Measurements from ENCODE around the gene IFT43. TPM values are rescaled to one million over a fixed set of nuclear protein-coding genes. Genes with fewer than 3 reads are reported as not detected.

IFT43 gene
- total and polyA plus RNA-seq, 2 donors from 2014 or later = 41.6 to 86.3 TPM

DNA sequence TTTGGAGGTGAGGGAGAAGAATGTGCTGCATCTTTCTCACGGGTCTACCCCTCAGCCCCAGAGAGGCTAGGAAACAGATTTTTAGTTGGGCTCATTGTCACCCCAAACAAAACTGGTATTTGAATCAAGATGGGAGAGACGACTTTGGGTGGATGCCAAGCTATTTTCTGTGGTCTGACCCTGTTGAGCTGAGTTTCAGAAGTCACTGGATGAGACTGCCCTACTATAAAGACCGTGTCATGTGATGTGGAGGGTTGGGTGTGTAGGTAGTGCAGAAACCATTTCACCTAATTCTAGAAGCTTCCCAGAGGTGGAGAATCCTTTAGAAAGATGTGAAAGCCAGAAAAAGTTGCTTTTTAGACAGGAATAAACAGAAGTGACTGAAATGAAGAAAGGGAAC, 60.2 kb downstream of the IFT43 start:
- H3K4me3 ChIP-seq (ENCODE audit: low read length in 3 of 3) = no peak overlapping the region
- TF ChIP-seq CTCF (IDR thresholded peaks at IDR 0.05; ENCODE audit: borderline replicate concordance, extremely low read depth, insufficient read depth) = no peak
- no peak for DNase-seq
- H3K9me3 ChIP-seq (ENCODE audit: control insufficient read depth in 2 of 3, insufficient read depth in 1 of 3, low read length in 3 of 3) = no peaks in the 10 kb centered on the region
- intact Hi-C loops (cut with DNase I) = no loop called here
- peaks cover 0 to 2% (median 0%) of the 10 kb centered on the region in 3 donors for H3K4me1 ChIP-seq (ENCODE audit: control insufficient read depth in 2 of 3, insufficient read depth in 2 of 3, low read depth in 1 of 3, low read length in 3 of 3)
- H3K36me3 ChIP-seq (ENCODE audit: control insufficient read depth in 2 of 3, insufficient read depth in 3 of 3, low read length in 3 of 3) = peaks cover 0 to 3% (median 0%) of the 10 kb centered on the region in 3 donors
- no peaks in the 10 kb centered on the region for H3K27me3 ChIP-seq (ENCODE audit: control insufficient read depth, insufficient read depth, low read length)
- FAIRE-seq = no peak
- no peak overlapping the region for H3K9ac ChIP-seq (ENCODE audit: low read length in 3 of 3)
- no peak overlapping the region for H3K27ac ChIP-seq (ENCODE audit: low read depth in 2 of 2, low read length in 2 of 2)

GRCh38 chr14:76050250-76050649, 64.7 kb downstream of the IFT43 start:
- no peak for TF ChIP-seq CTCF (IDR thresholded peaks at IDR 0.05; ENCODE audit: borderline replicate concordance, extremely low read depth, insufficient read depth)
- FAIRE-seq = no peak
- Histone ChIP-seq H3K36me3 (ENCODE audit: control insufficient read depth in 2 of 3, insufficient read depth in 3 of 3, low read length in 3 of 3) (no peaks in the 10 kb centered on the region), H3K9ac (ENCODE audit: low read length in 3 of 3) (no peak overlapping the region), H3K4me1 (ENCODE audit: control insufficient read depth in 2 of 3, insufficient read depth in 2 of 3, low read depth in 1 of 3, low read length in 3 of 3) (peaks cover 0 to 2% (median 0%) of the 10 kb centered on the region in 3 donors), H3K27ac (ENCODE audit: low read depth in 2 of 2, low read length in 2 of 2) (no peak overlapping the region), H3K27me3 (ENCODE audit: control insufficient read depth, insufficient read depth, low read length) (no peaks in the 10 kb centered on the region), H3K9me3 (ENCODE audit: control insufficient read depth in 2 of 3, insufficient read depth in 1 of 3, low read length in 3 of 3) (no peaks in the 10 kb centered on the region), H3K4me3 (ENCODE audit: low read length in 3 of 3) (no peak overlapping the region)
- intact Hi-C loops (cut with DNase I) = loop anchor here (10.0 kb wide), 2 partner anchors 295 to 595 kb away; no protein-coding TSS in a partner anchor
- DNase-seq = no peak

DNA sequence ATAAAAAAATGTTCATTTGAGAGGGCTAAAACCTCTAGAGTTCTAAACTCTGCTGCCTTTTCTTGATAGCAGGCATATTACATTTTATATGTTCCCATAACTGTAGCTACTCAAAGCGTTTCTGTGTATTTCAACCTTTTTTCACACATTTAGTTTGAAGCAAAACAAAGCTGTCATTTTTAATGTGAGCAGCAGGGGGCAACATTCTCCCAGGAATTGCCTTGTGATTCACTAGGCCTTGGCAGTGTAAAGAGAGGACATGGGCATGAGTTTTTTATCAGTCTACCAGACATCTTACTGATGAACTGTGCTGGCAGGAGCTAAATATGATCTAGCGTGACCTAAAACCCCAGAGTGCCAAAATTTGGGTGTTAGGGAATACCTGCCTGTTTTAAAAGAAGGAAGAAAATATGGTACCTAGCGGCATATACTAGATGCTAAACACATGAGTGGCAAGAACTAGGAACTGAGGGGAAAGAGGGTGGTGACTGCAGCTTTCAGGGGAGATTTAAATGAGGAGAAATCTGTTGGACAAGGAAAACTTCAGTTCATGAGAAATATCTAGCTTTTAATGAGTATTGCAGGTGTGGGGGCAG, 65.3 kb downstream of the IFT43 start:
- Histone ChIP-seq H3K4me1 (ENCODE audit: control insufficient read depth in 2 of 3, insufficient read depth in 2 of 3, low read depth in 1 of 3, low read length in 3 of 3) (peaks cover 0 to 2% (median 0%) of the 10 kb centered on the region in 3 donors), H3K9me3 (ENCODE audit: control insufficient read depth in 2 of 3, insufficient read depth in 1 of 3, low read length in 3 of 3) (no peaks in the 10 kb centered on the region), H3K36me3 (ENCODE audit: control insufficient read depth in 2 of 3, insufficient read depth in 3 of 3, low read length in 3 of 3) (no peaks in the 10 kb centered on the region), H3K9ac (ENCODE audit: low read length in 3 of 3) (no peak overlapping the region), H3K27ac (ENCODE audit: low read depth in 2 of 2, low read length in 2 of 2) (no peak overlapping the region), H3K4me3 (ENCODE audit: low read length in 3 of 3) (no peak overlapping the region), H3K27me3 (ENCODE audit: control insufficient read depth, insufficient read depth, low read length) (no peaks in the 10 kb centered on the region)
- TF ChIP-seq CTCF (IDR thresholded peaks at IDR 0.05; ENCODE audit: borderline replicate concordance, extremely low read depth, insufficient read depth) = peak; percentile 86
- DNase-seq (peak in 4 of 5 donors; percentile 61 to 83 (median 76)), FAIRE-seq (peak; percentile 81)
- intact Hi-C loops (cut with DNase I) = loop anchor here (10.0 kb wide), 2 partner anchors 294 to 594 kb away; no protein-coding TSS in a partner anchor

Measured in kidney (tissue), 14 donors.